ENCODE results near the gene F7. TPM values are rescaled to one million over a fixed set of nuclear protein-coding genes. Genes with fewer than 3 reads are reported as not detected.

F7 gene
- total RNA-seq, 1 experiment from 2014 or later: not detected

- no peak overlapping the region for H2AFZ ChIP-seq (ENCODE audit: low read length)
- CTCF ChIA-PET: interaction anchor here (0.6 kb wide), 1 partner anchor 328 kb away, joined by 3 read pairs; no protein-coding TSS in a partner anchor
- no peaks in the 10 kb centered on the region for H3K9me3 ChIP-seq (ENCODE audit: low read length)
- TF ChIP-seq EZH2 (IDR thresholded peaks at IDR 0.05; ENCODE audit: low read length, unreplicated experiment) (no peak), CTCF (conservative IDR thresholded peaks at IDR 0.05; ENCODE audit: low read depth, low read length) (no peak), EZH2phosphoT487 (IDR thresholded peaks at IDR 0.05; ENCODE audit: borderline replicate concordance, low read length) (no peak)
- H3K4me2 ChIP-seq (ENCODE audit: low read length): no peak overlapping the region
- ATAC-seq (no peak), DNase-seq (no peak)
- no peak overlapping the region for H3K27ac ChIP-seq (ENCODE audit: low read length)
- intact Hi-C loops (cut with micrococcal nuclease): no loop called here
- no peaks in the 10 kb centered on the region for H4K20me1 ChIP-seq (ENCODE audit: low read length)
- H3K36me3 ChIP-seq (ENCODE audit: low read depth, low read length): no peaks in the 10 kb centered on the region
- H3K4me3 ChIP-seq (ENCODE audit: low read length): no peak overlapping the region
- H3K9ac ChIP-seq (ENCODE audit: low read length): no peak overlapping the region
- no peaks in the 10 kb centered on the region for H3K79me2 ChIP-seq (ENCODE audit: low read length)
- peaks cover 11% of the 10 kb centered on the region for H3K4me1 ChIP-seq (ENCODE audit: insufficient read depth, low read length)
- BruUV-seq (replicated peaks): no TSS peak
- no peaks in the 10 kb centered on the region for H3F3A ChIP-seq (ENCODE audit: low read length, unreplicated experiment)
- POLR2A ChIA-PET (ENCODE audit: unreplicated experiment): no interaction called here
- no peaks in the 10 kb centered on the region for H3K9me2 ChIP-seq (replicated peaks; ENCODE audit: low read length)
- H3K27me3 ChIP-seq (ENCODE audit: low read length): no peaks in the 10 kb centered on the region
These were observed 40.0 kb upstream of the F7 start for GRCh38 chr13:113065406-113066141.

DNA sequence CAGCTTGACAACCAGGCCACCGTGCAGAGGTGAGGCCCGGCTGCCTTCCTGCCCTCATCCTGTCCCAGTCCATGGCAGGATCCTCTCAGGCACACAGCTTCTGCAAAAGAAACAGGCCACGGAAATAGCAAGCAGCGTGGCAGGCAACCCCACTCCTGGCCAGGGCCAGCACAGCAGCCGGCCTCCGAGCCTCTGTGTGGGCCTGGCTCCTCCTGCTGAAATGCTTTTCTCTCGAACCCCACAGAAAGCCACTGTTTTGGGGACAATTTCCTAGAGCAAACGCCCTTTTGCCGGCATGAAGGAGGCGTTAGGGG is 39.5 kb upstream of the F7 start:
- intact Hi-C loops (cut with micrococcal nuclease): no loop called here
- H3K27me3 ChIP-seq (ENCODE audit: low read length): no peaks in the 10 kb centered on the region
- ATAC-seq (no peak), DNase-seq (no peak)
- no peak overlapping the region for H3K4me3 ChIP-seq (ENCODE audit: low read length)
- no peaks in the 10 kb centered on the region for H4K20me1 ChIP-seq (ENCODE audit: low read length)
- no peaks in the 10 kb centered on the region for H3K79me2 ChIP-seq (ENCODE audit: low read length)
- BruUV-seq (replicated peaks): no TSS peak
- POLR2A ChIA-PET (ENCODE audit: unreplicated experiment): no interaction called here
- H3K9ac ChIP-seq (ENCODE audit: low read length): no peak overlapping the region
- no peak overlapping the region for H2AFZ ChIP-seq (ENCODE audit: low read length)
- H3K9me3 ChIP-seq (ENCODE audit: low read length): no peaks in the 10 kb centered on the region
- no peaks in the 10 kb centered on the region for H3K36me3 ChIP-seq (ENCODE audit: low read depth, low read length)
- no peaks in the 10 kb centered on the region for H3F3A ChIP-seq (ENCODE audit: low read length, unreplicated experiment)
- H3K4me1 ChIP-seq (ENCODE audit: insufficient read depth, low read length): peaks cover 11% of the 10 kb centered on the region
- CTCF ChIA-PET: no interaction called here
- no peak overlapping the region for H3K4me2 ChIP-seq (ENCODE audit: low read length)
- TF ChIP-seq EZH2phosphoT487 (IDR thresholded peaks at IDR 0.05; ENCODE audit: borderline replicate concordance, low read length): no peak
- TF ChIP-seq EZH2 (IDR thresholded peaks at IDR 0.05; ENCODE audit: low read length, unreplicated experiment): no peak
- TF ChIP-seq CTCF (conservative IDR thresholded peaks at IDR 0.05; ENCODE audit: low read depth, low read length): no peak
- no peak overlapping the region for H3K27ac ChIP-seq (ENCODE audit: low read length)
- no peaks in the 10 kb centered on the region for H3K9me2 ChIP-seq (replicated peaks; ENCODE audit: low read length)

- no peaks in the 10 kb centered on the region for H3K79me2 ChIP-seq (ENCODE audit: low read length)
- H3K4me3 ChIP-seq (ENCODE audit: low read length): no peak overlapping the region
- DNase-seq: no peak
- no peaks in the 10 kb centered on the region for H3K27me3 ChIP-seq (ENCODE audit: low read length)
- BruUV-seq (replicated peaks): no TSS peak
- peaks cover 11% of the 10 kb centered on the region for H3K4me1 ChIP-seq (ENCODE audit: insufficient read depth, low read length)
- no peaks in the 10 kb centered on the region for H3K9me3 ChIP-seq (ENCODE audit: low read length)
- H4K20me1 ChIP-seq (ENCODE audit: low read length): no peaks in the 10 kb centered on the region
- no peaks in the 10 kb centered on the region for H3F3A ChIP-seq (ENCODE audit: low read length, unreplicated experiment)
- no peaks in the 10 kb centered on the region for H3K9me2 ChIP-seq (replicated peaks; ENCODE audit: low read length)
- TF ChIP-seq EZH2phosphoT487 (IDR thresholded peaks at IDR 0.05; ENCODE audit: borderline replicate concordance, low read length): no peak
- TF ChIP-seq EZH2 (IDR thresholded peaks at IDR 0.05; ENCODE audit: low read length, unreplicated experiment): no peak
- no peak for TF ChIP-seq CTCF (conservative IDR thresholded peaks at IDR 0.05; ENCODE audit: low read depth, low read length)
- H3K27ac ChIP-seq (ENCODE audit: low read length): no peak overlapping the region
- CTCF ChIA-PET: no interaction called here
- intact Hi-C loops (cut with micrococcal nuclease): no loop called here
- POLR2A ChIA-PET (ENCODE audit: unreplicated experiment): no interaction called here
- no peak overlapping the region for H3K9ac ChIP-seq (ENCODE audit: low read length)
- H3K36me3 ChIP-seq (ENCODE audit: low read depth, low read length): no peaks in the 10 kb centered on the region
- H2AFZ ChIP-seq (ENCODE audit: low read length): no peak overlapping the region
- H3K4me2 ChIP-seq (ENCODE audit: low read length): no peak overlapping the region
- ATAC-seq: no peak
These were observed 38.8 kb upstream of the F7 start for GRCh38 chr13:113066746-113067145.

Data from PC-3 (cell line).